ENCODE data around the gene LRRTM4.
"Not testable (repeated sequence)": the region's sequence is repeated elsewhere in the genome, so short reads cannot be mapped to it uniquely, and the experiment has no call there.

The LRRTM4 gene

GRCh38 chr2:77314721-77315120 is 207.5 kb downstream of the LRRTM4 start:
- no peak for DNase-seq (ENCODE audit: low spot score)

DNA sequence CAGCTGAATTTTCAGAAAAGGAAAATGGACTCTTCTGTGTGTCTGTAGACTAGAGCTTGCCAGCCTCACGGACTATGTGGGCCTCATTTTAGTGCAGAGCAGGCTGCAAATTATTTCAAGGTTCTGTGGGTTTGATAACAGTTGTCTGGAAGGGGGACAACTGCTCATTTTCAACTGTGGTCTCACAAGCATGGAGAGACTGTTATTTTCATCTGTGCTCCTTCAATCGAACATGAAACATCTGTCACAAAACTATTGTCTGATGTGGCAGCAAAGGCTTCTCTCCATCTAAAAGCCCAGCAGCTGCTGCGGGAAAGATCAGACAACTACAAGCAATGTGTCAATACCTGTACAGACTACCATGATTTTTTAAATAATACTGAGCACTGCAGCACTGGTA is 211.8 kb downstream of the LRRTM4 start:
- DNase-seq (ENCODE audit: low spot score) = no peak

DNA sequence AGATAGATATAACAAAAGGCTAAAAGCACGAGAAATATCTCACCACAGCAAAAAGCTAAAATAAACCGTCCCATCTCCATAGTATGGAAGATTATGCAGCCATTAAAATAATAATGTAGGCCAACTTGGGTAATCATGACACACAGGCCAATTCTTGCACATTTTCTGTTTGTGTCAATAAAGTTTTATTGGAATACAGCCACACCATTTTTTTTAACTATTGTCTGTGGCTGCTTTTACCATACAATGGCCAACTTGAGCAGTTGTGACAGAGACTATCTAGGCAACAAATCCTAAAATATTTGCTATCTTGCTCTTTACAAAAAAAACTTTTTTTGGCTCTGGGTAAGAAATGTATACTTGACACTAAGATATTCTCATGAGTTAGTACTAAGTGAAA is 212.5 kb downstream of the LRRTM4 start:
- DNase-seq (ENCODE audit: low spot score) = no peak

DNA sequence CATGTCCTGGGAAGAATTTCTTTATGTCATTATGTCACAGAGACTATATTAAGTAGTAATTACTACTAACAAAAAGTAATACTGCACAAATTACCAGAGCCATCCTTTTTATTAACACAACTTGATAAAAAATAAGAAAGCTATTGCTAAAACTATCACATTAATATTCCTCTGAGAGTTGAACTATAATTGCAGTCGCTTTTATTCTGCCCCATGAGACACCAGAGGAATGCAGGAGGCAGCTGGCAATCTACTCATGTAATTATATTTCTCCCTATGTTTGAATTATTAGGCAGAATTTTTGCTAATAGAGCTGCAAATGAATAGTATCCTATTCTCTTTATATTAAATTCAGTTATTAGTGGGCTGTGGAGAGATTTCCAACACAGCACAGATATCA is 220.7 kb downstream of the LRRTM4 start:
- DNase-seq (ENCODE audit: low spot score) = no peak

GRCh38 chr2:77296791-77297190 is 225.4 kb downstream of the LRRTM4 start:
- DNase-seq (ENCODE audit: low spot score) = no peak

GRCh38 chr2:77294474-77294873 is 227.7 kb downstream of the LRRTM4 start:
- no peak for DNase-seq (ENCODE audit: low spot score)

DNA sequence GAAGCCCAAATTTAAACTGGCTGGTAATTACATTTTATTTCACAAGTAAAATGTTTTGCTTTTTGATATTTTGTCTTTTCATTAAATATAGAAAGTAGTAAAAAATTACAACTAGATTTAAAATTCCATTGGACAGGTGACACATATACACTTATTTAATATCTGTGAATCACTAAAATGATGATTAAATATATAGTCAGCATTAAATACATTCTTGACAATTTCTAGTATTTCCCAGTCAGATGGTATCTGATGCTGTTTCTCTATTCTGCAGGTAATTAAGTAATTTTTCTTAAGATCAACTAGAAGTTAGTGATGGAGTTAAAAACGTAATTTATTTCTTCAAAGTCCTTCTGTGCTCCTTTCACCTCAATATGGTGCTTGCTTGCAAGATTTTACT is 237.8 kb downstream of the LRRTM4 start:
- DNase-seq (ENCODE audit: low spot score) = no peak

GRCh38 chr2:77271262-77271661 is 250.9 kb downstream of the LRRTM4 start:
- no peak for DNase-seq (ENCODE audit: low spot score)

- no peak for DNase-seq (ENCODE audit: low spot score)
These were observed 251.7 kb downstream of the LRRTM4 start for GRCh38 chr2:77270433-77270832.

DNA sequence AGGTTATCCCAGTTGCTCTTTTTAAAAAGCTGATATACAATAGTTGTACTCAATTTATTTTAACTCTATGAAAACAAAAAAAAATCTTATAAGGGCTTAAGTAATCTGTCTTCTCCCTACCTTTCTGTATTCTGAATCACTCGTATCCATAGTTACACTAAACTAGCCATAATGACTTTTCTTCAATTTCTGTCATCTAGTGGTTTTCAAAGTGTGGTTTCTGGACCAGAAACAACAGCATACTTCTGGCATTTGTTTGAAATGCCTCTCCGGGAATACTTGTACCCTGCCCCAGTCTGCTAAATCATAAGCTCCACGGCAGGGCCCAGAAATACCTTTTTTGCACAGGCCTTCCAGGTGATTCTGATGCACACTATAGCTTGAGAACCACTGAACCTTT is 253.6 kb downstream of the LRRTM4 start:
- DNase-seq (ENCODE audit: low spot score) = no peak

DNA sequence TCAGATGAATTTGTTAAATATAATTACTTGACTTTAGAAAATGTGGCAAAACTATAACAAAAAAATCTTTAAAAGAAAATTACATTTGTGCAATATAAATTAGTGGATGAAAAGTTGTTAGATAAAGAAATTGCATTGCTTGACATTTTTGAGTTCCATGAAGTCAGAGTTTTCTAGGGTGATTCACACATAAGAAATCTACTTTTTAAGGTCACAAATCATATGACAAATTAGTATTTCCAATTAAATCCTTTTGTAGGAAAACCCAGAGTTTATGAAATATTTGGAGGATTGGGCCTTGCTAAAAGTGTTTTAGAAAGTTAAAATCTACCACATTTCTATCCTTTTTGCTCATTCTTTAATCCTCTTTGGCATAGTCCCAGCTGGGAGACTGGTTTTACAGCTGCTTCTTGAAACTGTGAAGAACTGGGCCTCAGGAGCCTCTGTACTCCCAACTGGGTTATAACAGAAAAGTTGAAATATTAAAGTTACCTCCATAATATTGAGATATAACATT is 289.2 kb downstream of the LRRTM4 start:
- no peak for DNase-seq (ENCODE audit: low spot score)

DNA sequence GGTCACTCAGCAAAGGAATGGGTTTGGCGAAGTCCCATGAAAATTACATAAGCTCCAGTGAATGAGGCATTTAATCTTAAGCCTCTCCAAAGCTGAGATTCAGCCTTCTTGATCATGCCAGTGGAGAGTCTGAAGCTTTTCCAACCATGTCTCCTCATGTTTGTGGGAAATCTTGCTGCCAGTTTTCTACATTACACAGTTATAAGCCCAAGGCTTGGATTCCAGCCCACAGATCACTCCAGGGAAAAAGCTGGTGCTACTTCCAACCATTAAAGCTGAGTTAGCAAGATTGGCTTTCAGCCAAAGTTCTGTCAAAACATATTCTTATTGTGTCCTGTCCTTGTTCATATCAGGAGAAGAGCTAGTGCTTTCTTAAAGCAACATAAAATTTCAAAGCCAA is 293.8 kb downstream of the LRRTM4 start:
- DNase-seq (ENCODE audit: low spot score) = no peak

- DNase-seq (ENCODE audit: low spot score) = no peak
These were observed 311.5 kb downstream of the LRRTM4 start for GRCh38 chr2:77210725-77211124.

DNA sequence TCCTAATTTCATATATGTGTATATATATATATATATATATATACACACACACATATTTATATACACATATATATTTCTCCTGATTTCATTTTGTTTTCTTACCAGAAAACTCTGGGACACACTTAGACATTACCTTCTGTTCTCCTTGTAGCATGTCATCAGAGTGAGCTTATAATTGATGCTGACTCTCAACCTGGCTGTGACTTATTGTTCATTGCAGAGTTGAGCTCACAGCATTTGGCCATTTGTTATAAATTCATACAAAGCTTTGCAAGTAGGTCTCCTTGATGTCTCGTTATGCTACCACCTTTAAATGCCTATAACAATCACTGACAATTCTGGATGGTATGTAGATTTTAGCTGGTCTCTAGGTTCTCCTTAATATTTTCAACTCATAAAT is 314.8 kb downstream of the LRRTM4 start:
- DNase-seq (ENCODE audit: low spot score) = no peak

- DNase-seq (ENCODE audit: low spot score) = no peak
These were observed 320.4 kb downstream of the LRRTM4 start for GRCh38 chr2:77201755-77202154.

- no peak for DNase-seq (ENCODE audit: low spot score)
These were observed 322.8 kb downstream of the LRRTM4 start for GRCh38 chr2:77199411-77199810.

DNA sequence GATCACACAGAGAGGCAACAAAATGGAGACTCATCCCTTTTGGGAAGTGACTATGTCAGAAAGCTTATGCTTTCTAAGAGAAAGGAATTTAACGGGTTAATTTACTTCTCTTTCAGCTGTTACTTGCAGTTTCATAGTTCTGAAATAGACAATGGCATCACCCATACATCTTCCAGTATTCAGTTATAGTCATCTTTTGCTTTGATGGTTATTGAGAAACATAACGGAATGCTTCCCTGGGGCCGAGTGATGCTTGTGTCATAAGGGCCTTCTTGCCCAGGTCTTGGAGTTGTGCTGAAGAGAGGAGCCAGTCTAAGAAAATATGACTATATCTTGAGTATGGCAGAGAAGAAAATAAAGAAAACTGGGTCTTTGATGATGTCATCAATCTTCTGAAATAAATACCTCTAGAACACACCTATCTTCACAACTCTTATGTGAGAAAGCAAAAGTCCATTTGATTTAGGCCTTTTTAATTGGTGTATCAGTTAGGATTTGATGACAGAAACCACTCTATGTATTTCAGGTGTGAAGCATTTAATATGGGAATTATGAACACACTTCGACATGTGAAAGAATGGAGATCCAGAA is 328.2 kb downstream of the LRRTM4 start:
- no peak for DNase-seq (ENCODE audit: low spot score)

GRCh38 chr2:77192811-77193289 is 329.3 kb downstream of the LRRTM4 start:
- DNase-seq (ENCODE audit: low spot score) = no peak

DNA sequence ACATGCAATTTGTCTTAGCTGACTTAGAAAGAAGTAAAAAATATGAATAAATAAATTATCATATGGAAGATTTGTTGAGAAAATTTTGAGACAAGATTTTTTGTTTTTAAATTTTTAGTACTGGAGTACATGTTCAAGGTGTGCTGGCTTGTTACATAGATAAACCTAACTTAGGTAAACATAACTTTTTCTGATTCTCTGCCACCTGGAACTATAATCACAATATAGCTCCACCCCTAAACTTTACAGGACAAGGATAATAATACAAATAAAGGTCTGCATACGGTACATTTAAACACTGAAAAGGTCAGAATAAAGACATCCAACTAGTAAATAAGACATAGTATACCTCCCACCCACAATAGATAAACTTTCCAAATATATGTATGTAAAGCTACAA is 330.5 kb downstream of the LRRTM4 start:
- DNase-seq (ENCODE audit: low spot score) = no peak

DNA sequence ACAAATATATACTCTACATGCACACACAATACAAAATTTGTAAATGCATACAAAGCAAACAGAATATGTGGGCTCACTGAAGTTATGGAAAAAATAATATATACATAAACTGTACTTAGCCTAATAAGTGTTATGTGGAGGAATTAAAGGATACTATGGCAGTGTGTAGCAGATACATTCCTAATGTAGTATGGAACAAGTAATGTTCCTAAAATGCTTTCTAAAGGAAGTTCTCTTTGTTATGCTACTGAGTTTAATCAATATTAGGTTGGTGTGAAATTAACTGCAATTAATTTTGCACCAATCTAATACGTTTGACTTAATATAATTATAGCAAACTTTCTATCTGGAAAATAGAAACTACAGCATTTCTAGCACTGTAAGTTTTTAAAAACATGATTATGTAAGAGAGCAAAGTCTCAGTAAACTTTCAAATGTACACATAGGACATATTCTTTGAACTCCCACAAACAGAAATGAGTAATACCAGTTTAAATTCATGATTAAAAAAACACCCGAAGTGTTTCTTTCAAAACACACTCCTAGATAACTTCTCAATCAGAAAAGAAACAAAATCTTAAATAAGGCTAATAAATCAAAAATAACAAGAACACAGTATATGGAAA is 331.3 kb downstream of the LRRTM4 start:
- no peak for DNase-seq (ENCODE audit: low spot score)

DNA sequence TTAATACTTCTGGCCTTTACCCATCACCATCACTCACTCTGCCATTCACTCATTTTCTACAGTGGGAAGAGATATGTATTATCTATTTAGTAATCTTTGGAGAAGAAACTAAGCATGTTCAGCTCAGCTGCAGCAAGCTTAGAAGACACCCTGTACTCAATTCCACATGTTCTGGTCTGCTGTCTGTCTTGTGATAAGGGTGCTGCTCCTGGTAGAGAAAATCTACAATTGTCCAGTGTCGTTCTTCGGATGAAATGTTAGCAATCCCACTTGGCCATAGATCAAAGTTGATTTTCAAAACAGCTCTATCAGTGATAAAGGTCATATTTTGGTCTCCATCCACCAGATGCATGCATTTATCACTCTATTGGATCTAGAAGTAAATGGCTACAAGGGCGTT is 337.1 kb downstream of the LRRTM4 start:
- no peak for DNase-seq (ENCODE audit: low spot score)

DNA sequence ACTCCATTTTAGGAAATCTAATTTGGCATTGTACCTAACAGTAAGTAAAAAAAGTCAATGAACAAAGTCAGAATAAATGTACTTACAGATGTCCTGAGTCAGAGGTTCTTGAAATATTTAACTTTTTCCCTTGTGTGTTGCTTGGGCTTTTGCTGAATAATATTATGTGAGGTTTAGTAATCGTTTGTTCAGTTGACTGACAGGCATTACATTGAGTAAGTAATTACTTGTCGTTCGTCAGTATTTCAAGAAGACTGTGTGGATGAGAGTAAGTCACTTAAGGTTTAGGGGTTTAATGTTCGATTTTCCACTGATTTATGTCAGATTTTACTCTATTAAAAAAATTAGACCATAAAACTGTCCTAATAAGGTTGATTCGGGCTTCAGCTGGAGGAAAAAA is 342.9 kb downstream of the LRRTM4 start:
- no peak for DNase-seq (ENCODE audit: low spot score)

GRCh38 chr2:77175266-77175780 is 346.9 kb downstream of the LRRTM4 start:
- DNase-seq (ENCODE audit: low spot score) = not testable (repeated sequence)

- DNase-seq (ENCODE audit: low spot score) = no peak
These were observed 352.8 kb downstream of the LRRTM4 start for GRCh38 chr2:77169426-77169825.

All from activated CD4-positive, alpha-beta T cell treated with anti-CD3 and anti-CD28 coated beads, Interleukin-2, Interleukin-4, amounts not matched to agents 100 ng/mL and 50 ng/mL, durations not matched to agents 16 hours and 8 hours (primary cell).